ENCODE results near the gene CYP4F11.
"Not testable (repeated sequence)": the region's sequence is repeated elsewhere in the genome, so short reads cannot be mapped to it uniquely, and the experiment has no call there.

CYP4F11 gene

GRCh38 chr19:15922021-15922420, 12.3 kb downstream of the CYP4F11 start:
- DNase-seq (ENCODE audit: low spot score) = no peak

- no peak for DNase-seq (ENCODE audit: low spot score)
Observed at GRCh38 chr19:15919243-15919642, 15.1 kb downstream of the CYP4F11 start.

DNA sequence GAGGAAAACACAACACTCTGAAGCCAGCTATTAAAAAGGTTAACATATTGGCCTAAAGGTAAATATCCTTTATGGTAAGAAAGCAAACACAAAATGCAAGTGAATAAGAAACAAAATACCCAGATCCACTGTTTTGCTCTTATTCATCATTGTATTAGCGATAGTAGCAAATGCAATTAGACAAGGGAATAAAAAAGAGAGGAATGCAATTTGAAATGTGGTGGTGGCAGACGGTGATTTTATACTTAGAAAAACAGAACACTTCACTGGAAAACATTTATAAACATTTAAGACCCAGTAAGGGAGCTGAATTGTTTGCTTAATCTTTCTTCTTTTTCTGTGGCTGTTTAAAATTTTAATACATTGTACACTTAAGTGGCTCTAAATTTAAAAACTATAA, 19.2 kb downstream of the CYP4F11 start:
- DNase-seq (ENCODE audit: low spot score) = no peak

DNA sequence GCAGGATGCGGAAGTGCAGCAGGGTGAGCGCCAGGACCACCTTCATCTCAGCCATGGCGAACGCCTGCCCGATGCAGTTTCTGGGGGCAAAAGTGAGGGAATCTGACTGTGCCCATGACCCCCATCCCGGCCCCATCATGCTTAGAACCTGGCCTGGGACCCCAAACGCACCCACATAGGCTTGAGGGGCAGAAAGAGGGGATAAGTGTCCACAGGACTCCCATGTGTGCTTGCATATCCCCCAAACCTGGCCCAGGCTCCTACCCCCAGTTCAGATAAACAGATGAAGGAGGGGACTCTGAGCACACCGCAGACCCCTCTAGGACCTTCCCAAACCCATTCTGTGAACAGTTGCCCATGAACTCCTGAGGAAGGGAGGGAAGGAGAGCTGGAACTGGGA, 20.5 kb downstream of the CYP4F11 start:
- no peak for DNase-seq (ENCODE audit: low spot score)

DNA sequence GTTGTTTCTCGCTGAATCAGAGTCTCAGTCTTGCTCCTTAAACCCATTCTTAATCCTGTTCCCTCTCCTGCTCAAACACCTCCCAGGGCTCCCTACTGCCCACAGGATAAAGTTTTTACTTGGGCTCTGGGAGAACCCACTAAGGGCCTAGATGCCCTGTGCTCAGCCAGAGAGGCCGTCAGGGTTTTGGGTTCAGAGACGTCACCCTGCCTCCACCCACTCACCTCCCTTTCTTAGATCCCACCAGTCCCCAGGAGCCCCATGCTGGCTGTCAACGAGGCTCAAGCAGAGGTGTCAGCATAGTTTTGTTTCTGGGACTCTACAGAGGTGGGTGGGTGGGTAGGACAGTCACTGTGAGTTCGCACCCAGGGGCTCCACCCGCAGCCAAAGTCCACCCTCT, 20.9 kb downstream of the CYP4F11 start:
- no peak for DNase-seq (ENCODE audit: low spot score)

DNA sequence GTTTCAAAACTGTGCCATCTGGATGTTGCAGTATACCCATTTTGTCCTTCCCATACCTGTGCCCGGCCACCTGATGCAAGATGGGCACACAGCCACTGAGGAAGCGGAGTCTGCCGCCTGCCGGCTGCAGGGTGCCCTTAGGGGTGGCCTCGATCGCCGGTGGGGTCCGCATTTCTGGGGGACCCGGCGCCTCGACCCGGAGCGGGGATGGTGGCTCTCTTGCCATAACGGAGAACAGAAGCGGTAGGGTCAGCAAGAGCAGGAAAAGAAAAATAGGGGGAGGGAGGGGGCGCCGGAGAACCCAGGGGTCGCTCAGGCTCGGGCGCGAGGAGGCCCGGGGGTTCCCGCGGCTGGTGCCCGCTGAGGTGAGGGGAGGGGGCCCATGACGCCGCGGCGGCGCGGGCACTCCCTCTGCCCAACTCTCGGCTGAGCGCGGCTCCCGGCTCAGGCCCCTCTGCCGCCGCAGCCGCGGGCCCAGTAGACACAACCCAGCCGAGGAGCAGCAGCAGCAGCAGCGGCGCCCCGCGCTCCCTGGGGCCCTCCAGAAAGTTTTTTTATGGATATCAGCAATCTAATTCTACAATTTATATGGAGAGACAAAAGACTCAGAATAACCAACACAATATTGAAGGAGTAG, 22.6 kb downstream of the CYP4F11 start:
- DNase-seq (ENCODE audit: low spot score) = no peak

- no peak for DNase-seq (ENCODE audit: low spot score)
Observed at GRCh38 chr19:15905026-15905425, 29.3 kb downstream of the CYP4F11 start.

GRCh38 chr19:15902898-15903297, 31.4 kb downstream of the CYP4F11 start:
- not testable (repeated sequence) for DNase-seq (ENCODE audit: low spot score)

- no peak for DNase-seq (ENCODE audit: low spot score)
Observed at GRCh38 chr19:15902254-15902653, 32.1 kb downstream of the CYP4F11 start.

GRCh38 chr19:15900504-15900903, 33.8 kb downstream of the CYP4F11 start:
- no peak for DNase-seq (ENCODE audit: low spot score)

GRCh38 chr19:15900032-15900431, 34.3 kb downstream of the CYP4F11 start:
- not testable (repeated sequence) for DNase-seq (ENCODE audit: low spot score)

DNA sequence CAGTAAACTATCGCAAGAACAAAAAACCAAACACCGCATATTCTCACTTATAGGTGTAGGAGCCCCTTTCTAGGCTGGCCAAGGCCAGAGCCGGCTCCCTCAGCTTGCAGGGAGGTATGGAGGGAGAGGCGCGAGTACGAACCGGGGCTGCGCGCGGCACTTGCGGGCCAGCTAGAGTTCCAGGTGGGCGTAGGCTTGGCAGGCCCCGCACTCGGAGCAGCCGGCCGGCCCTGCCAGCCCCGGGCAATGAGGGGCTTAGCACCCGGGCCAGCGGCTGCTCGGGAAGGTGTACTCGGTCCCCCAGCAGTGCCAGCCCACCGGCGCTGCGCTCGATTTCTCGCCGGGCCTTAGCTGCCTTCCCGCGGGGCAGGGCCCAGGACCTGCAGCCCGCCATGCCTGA, 34.8 kb downstream of the CYP4F11 start:
- not testable (repeated sequence) for DNase-seq (ENCODE audit: low spot score)

- no peak for DNase-seq (ENCODE audit: low spot score)
Observed at GRCh38 chr19:15897738-15898276, 36.5 kb downstream of the CYP4F11 start, which contains the start of gene CYP4F2. CYP4F2 (minus strand) TSS chr19:15898074; CDS start chr19:15897611, 463 bp downstream.

GRCh38 chr19:15897026-15897737, 37.1 kb downstream of the CYP4F11 start:
- no peak for DNase-seq (ENCODE audit: low spot score)

GRCh38 chr19:15895876-15896430, 38.4 kb downstream of the CYP4F11 start:
- no peak for DNase-seq (ENCODE audit: low spot score)

DNA sequence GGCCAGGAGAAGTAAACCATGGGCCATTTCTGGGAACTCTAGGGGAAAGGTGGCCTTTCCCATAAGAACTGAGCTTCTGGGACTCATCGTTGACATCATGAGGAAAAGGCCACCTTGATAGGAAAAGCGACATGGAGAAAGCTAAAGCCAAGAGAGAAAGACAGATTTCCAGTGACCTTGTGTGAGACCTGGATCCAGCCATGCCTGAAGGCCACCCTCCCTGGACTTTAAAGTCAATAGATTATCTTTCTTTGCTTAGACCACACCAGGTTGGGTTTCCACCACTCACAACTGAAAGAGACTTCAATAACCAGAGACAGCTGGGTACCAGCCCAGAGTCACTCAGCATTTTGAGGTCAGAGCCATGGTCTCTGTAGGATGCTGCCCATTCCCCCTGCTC, 40.0 kb downstream of the CYP4F11 start:
- no peak for DNase-seq (ENCODE audit: low spot score)

GRCh38 chr19:15893477-15893876, 40.9 kb downstream of the CYP4F11 start:
- no peak for DNase-seq (ENCODE audit: low spot score)

GRCh38 chr19:15892012-15892411, 42.3 kb downstream of the CYP4F11 start:
- no peak for DNase-seq (ENCODE audit: low spot score)

DNA sequence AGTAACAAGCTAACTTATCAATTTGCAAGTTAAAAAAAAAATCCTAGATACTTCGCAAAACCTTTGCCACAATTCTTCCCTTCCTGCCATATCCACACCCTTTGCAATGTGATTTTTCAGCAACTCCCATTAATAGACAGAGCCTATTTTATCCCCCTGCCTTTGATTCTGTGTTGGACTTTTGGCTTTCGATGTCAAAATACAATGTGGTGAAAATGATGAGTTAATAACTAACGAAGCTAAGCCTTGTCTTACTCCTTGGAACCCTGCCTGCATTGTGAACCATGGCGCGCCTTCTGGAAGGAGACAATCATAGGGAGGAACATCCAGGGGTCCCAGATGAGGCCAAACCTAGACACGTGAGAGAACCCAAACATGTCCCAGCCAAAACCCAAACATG, 42.9 kb downstream of the CYP4F11 start:
- DNase-seq (ENCODE audit: low spot score) = no peak

DNA sequence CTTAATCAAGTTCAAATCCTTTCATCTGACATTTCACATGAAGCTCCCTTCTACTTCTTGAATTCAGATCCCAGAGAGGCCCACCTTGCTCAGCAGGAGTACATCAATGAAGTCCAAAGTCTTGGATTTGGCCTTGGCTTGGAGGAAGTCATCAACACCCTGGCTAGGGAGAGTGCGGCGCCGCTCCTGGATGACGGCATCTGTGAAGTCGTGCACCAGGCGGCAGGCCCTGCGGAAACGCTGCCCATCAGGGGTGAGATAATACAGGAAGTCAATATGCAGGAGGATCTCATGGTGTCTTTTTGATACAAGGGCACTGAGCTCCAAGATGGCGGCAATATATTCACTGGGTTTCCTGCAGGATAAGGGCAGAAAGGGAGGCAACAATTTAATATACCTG, 45.0 kb downstream of the CYP4F11 start:
- not testable (repeated sequence) for DNase-seq (ENCODE audit: low spot score)

- no peak for DNase-seq (ENCODE audit: low spot score)
Observed at GRCh38 chr19:15885919-15886318, 48.4 kb downstream of the CYP4F11 start.

DNA sequence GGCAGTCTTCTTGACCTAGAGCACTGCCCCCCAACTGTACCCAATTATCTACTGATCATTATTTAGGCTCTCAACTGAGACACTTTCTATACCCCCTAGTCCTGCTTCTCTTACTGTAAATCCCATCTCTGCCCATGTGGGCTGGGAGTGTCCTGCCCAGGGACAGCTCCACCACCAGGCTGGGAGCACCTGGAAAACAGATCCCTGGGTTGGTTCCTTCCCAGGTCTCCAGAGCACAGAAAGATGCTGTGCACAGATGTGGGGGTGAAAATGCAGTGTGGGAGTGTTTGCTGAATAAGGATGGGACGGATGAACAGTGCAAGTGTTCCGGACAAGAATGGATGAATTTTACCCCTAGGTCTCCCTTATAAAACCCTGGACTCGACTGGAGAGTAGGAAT, 49.2 kb downstream of the CYP4F11 start:
- DNase-seq (ENCODE audit: low spot score) = no peak

- DNase-seq (ENCODE audit: low spot score) = not testable (repeated sequence)
Observed at GRCh38 chr19:15883329-15883728, 51.0 kb downstream of the CYP4F11 start.
